ENCODE results near the gene S100A10. TPM values are rescaled to one million over a fixed set of nuclear protein-coding genes. Genes with fewer than 3 reads are reported as not detected.

S100A10 gene
- polyA plus RNA-seq, 1 donor from 2014 or later, result 459 TPM

- Mint-ChIP-seq H3K9me3 (peaks cover 0 to 2% (median 0%) of the 10 kb centered on the region in 3 donors), H3K27ac (peak overlapping the region in 2 of 3 donors; percentile 96 to 97), H3K36me3 (peaks cover 4% of the 10 kb centered on the region), H3K4me3 (peak overlapping the region in 1 of 4 donors; percentile 81), H3K4me1 (peaks cover 28 to 33% (median 32%) of the 10 kb centered on the region in 3 donors), H3K27me3 (no peaks in the 10 kb centered on the region)
These were observed 46.5 kb downstream of the S100A10 start for GRCh38 chr1:151947140-151947539.

GRCh38 chr1:151945725-151946722 is 47.6 kb downstream of the S100A10 start:
- Mint-ChIP-seq H3K4me3 (peak overlapping the region; percentile 13 to 86 (median 62)), H3K27ac (peak overlapping the region; percentile 94 to 97 (median 96)), H3K27me3 (no peaks in the 10 kb centered on the region), H3K9me3 (peaks cover 0 to 2% (median 0%) of the 10 kb centered on the region in 3 donors), H3K36me3 (peaks cover 2% of the 10 kb centered on the region), H3K4me1 (peaks cover 28 to 40% (median 39%) of the 10 kb centered on the region in 3 donors)

- H3K4me1 Mint-ChIP-seq, result peaks cover 28 to 43% (median 40%) of the 10 kb centered on the region in 3 donors
These were observed 48.6 kb downstream of the S100A10 start for GRCh38 chr1:151944857-151945575.

GRCh38 chr1:151944126-151944856 is 49.4 kb downstream of the S100A10 start:
- Mint-ChIP-seq H3K27ac (peak overlapping the region; percentile 94 to 97 (median 96)), H3K36me3 (peaks cover 2% of the 10 kb centered on the region), H3K27me3 (no peaks in the 10 kb centered on the region), H3K4me3 (peak overlapping the region in 3 of 4 donors; percentile 13 to 80 (median 67)), H3K4me1 (peaks cover 28 to 43% (median 41%) of the 10 kb centered on the region in 3 donors), H3K9me3 (peaks cover 0 to 2% (median 0%) of the 10 kb centered on the region in 3 donors)

More at GRCh38 chr1:151944857-151945575, 48.6 kb downstream of the S100A10 start:
- peak overlapping the region; percentile 13 to 86 (median 62) for H3K4me3 Mint-ChIP-seq
- H3K9me3 Mint-ChIP-seq, result peaks cover 0 to 2% (median 0%) of the 10 kb centered on the region in 3 donors
- no peaks in the 10 kb centered on the region for H3K27me3 Mint-ChIP-seq
- H3K36me3 Mint-ChIP-seq, result peaks cover 2% of the 10 kb centered on the region
- peak overlapping the region; percentile 94 to 97 (median 96) for H3K27ac Mint-ChIP-seq

GRCh38 chr1:151943591-151943990 is 50.1 kb downstream of the S100A10 start:
- H3K4me1 Mint-ChIP-seq, result peaks cover 28 to 43% (median 41%) of the 10 kb centered on the region in 3 donors

GRCh38 chr1:151942882-151943281 is 50.8 kb downstream of the S100A10 start:
- Mint-ChIP-seq H3K4me1 (peaks cover 28 to 43% (median 41%) of the 10 kb centered on the region in 3 donors), H3K9me3 (peaks cover 0 to 2% (median 0%) of the 10 kb centered on the region in 3 donors), H3K27me3 (no peaks in the 10 kb centered on the region), H3K4me3 (peak overlapping the region in 1 of 4 donors; percentile 23), H3K27ac (peak overlapping the region; percentile 16 to 56 (median 54)), H3K36me3 (peaks cover 2% of the 10 kb centered on the region)

More at GRCh38 chr1:151943591-151943990, 50.1 kb downstream of the S100A10 start:
- Mint-ChIP-seq H3K4me3 (peak overlapping the region in 1 of 4 donors; percentile 3), H3K36me3 (peaks cover 2% of the 10 kb centered on the region), H3K27me3 (no peaks in the 10 kb centered on the region), H3K27ac (peak overlapping the region in 2 of 3 donors; percentile 80 to 97), H3K9me3 (peaks cover 0 to 2% (median 0%) of the 10 kb centered on the region in 3 donors)

DNA sequence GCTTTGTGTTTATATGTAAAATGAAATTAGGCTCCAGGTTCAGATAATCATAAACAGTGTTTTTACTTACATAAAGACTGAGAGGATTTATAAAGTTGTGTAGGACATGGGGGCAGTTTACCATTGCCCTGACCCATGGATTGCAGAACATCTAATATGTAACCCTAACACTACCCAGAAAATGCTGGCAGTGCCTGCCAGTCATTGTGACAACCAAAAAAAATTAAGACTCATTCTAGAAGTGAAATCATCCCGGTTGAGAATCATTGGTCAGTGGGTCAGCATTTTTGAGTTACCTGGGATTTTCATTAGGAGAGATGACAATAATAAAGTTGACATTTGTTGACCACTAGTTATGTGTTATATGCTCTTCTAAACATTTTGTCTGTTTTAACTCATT is 53.1 kb downstream of the S100A10 start:
- Mint-ChIP-seq H3K27me3 (no peaks in the 10 kb centered on the region), H3K27ac (peak overlapping the region in 2 of 3 donors; percentile 91 to 93), H3K36me3 (no peaks in the 10 kb centered on the region), H3K9me3 (no peaks in the 10 kb centered on the region), H3K4me3 (peak overlapping the region in 1 of 4 donors; percentile 47), H3K4me1 (peaks cover 17 to 29% (median 28%) of the 10 kb centered on the region in 3 donors)

- H3K36me3 Mint-ChIP-seq, result no peaks in the 10 kb centered on the region
- no peak overlapping the region for H3K27ac Mint-ChIP-seq
- peaks cover 9 to 21% (median 21%) of the 10 kb centered on the region in 3 donors for H3K4me1 Mint-ChIP-seq
- no peaks in the 10 kb centered on the region for H3K9me3 Mint-ChIP-seq
- no peak overlapping the region for H3K4me3 Mint-ChIP-seq
- H3K27me3 Mint-ChIP-seq, result peaks cover 3% of the 10 kb centered on the region
These were observed 53.9 kb downstream of the S100A10 start for GRCh38 chr1:151939779-151940178.

DNA sequence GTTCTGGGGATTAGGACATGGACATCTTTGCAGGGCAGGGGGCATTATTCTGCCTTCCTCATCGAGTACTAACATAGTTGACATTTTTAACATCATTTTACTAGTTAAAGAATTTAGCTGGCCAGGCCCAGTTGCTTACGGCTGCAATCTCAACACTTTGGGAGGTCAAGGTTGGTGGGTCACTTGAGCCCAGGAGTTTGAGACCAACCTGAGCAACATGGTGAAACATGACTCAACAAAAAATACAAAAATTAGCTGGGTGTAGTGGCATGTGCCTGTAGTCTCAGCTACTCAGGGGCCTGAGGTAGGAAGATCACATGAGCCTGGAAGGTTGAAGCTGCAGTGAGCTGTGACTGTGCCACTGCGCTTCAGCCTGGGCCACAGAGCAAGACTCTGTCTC is 54.5 kb downstream of the S100A10 start:
- Mint-ChIP-seq H3K4me1 (peaks cover 3 to 16% (median 16%) of the 10 kb centered on the region in 3 donors), H3K27me3 (peaks cover 3% of the 10 kb centered on the region), H3K9me3 (no peaks in the 10 kb centered on the region), H3K4me3 (no peak overlapping the region), H3K27ac (peak overlapping the region in 1 of 3 donors; percentile 81), H3K36me3 (no peaks in the 10 kb centered on the region)

DNA sequence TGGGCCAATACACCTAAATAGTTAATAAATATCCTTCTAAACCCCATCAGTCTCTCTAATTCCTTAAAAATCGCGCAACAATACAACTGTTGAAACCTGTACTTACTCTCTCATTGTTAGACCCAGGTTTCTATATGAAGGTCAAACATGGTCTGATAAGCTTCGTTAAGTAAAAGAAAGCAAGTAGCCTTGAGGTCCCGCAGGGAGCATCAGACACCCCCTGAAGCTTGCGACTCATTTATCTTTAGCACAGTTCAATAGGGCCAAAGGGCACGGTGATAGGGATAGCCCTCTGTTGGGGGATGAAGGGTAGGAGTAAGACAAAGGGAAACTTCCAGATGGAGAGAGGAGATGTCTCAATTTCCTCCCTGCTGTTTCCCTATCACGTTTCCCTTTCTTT is 57.0 kb downstream of the S100A10 start:
- Mint-ChIP-seq H3K36me3 (no peaks in the 10 kb centered on the region), H3K4me3 (peak overlapping the region in 1 of 4 donors; percentile 50), H3K9me3 (no peaks in the 10 kb centered on the region), H3K27me3 (peaks cover 3% of the 10 kb centered on the region), H3K27ac (no peak overlapping the region), H3K4me1 (peaks cover 0 to 14% (median 12%) of the 10 kb centered on the region in 3 donors)

GRCh38 chr1:151935894-151936602 is 57.6 kb downstream of the S100A10 start:
- peaks cover under 1 to 8% (median 8%) of the 10 kb centered on the region in 3 donors for H3K4me1 Mint-ChIP-seq
- H3K36me3 Mint-ChIP-seq, result no peaks in the 10 kb centered on the region
- H3K27me3 Mint-ChIP-seq, result peaks cover 3% of the 10 kb centered on the region
- H3K4me3 Mint-ChIP-seq, result no peak overlapping the region
- no peak overlapping the region for H3K27ac Mint-ChIP-seq
- H3K9me3 Mint-ChIP-seq, result no peaks in the 10 kb centered on the region

DNA sequence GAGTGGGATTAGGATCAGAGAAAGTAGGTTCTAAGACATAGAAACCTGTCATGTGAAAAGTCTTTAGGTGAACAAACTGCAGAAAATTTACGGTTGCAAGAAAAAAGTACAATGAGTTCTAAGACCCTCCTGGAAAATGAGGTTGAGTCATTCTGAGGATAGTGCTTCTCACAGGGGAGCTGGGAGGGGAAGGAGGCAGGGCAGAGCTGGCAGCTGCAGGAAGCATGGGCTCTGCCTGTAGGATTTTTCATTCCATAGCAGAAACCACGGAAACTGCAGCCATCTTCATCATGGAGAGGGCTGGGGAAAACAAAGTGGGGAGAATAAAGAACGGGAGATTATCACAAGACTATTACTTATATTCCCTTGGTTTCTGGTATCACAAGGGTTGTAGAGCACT is 58.5 kb downstream of the S100A10 start:
- no peak overlapping the region for H3K27ac Mint-ChIP-seq
- H3K27me3 Mint-ChIP-seq, result peaks cover 3% of the 10 kb centered on the region
- peaks cover 5 to 10% (median 9%) of the 10 kb centered on the region in 3 donors for H3K4me1 Mint-ChIP-seq
- no peak overlapping the region for H3K4me3 Mint-ChIP-seq
- H3K36me3 Mint-ChIP-seq, result no peaks in the 10 kb centered on the region
- H3K9me3 Mint-ChIP-seq, result no peaks in the 10 kb centered on the region

DNA sequence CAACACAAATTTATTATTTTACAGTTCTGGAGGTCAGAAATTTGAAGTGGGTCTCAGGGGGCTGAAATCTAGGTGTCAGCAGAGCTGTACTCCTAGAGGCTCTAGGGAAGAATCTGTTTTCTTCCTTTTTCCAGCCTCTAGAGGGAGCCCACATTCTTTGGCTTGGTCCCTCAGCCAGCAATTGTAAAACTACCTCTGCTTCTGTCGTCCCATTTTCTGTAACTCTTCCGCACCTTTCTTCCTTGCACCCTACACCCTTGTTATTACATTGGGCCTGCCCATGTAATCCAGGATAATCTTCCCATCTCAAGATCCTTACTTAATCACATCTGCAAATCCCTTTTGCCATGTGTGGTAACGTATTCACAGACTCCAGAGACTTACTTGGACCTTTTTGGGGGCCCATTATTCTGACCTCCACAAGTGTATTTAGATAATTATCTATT is 59.6 kb downstream of the S100A10 start:
- H3K9me3 Mint-ChIP-seq, result no peaks in the 10 kb centered on the region
- peak overlapping the region in 1 of 3 donors; percentile 80 for H3K27ac Mint-ChIP-seq
- H3K27me3 Mint-ChIP-seq, result peaks cover 3% of the 10 kb centered on the region
- H3K4me3 Mint-ChIP-seq, result no peak overlapping the region
- no peaks in the 10 kb centered on the region for H3K36me3 Mint-ChIP-seq
- peaks cover 5 to 12% (median 9%) of the 10 kb centered on the region in 3 donors for H3K4me1 Mint-ChIP-seq

Data from IgD-negative memory B cell (primary cell).